PFSK-1 (cell line): Measurements from ENCODE around the gene KIF5C.

Experiments
- FOXP2 ChIP-seq: optimal IDR thresholded peaks from 2 replicates; pipeline ENCODE3; 2011; ENCODE audit warnings: borderline replicate concordance, control low read depth, inconsistent platforms; ENCODE audit not compliant: insufficient read depth; ENCODE audit errors: extremely low read length, extremely low read depth
- REST ChIP-seq, 2 experiments: IDR thresholded peaks; 2 replicates each; pipeline versions ENCODE4 v1.6.1 to v1.8.0; 2011 to 2012; ENCODE audit warnings: low read depth in 2 of 2, low read length in 2 of 2, control low read depth in 1 of 2, inconsistent platforms in 1 of 2, mild to moderate bottlenecking in 1 of 2, moderate library complexity in 1 of 2; ENCODE audit not compliant: insufficient read depth in 1 of 2
- TAF1 ChIP-seq: IDR thresholded peaks from 2 replicates; pipeline ENCODE4 v1.6.1; 2012; ENCODE audit warnings: low read length, control low read depth, borderline replicate concordance; ENCODE audit not compliant: insufficient read depth

- TF ChIP-seq REST (IDR thresholded peaks at IDR 0.05; ENCODE audit: insufficient read depth in 1 of 2, low read depth in 2 of 2, low read length in 2 of 2), result no peak
- TF ChIP-seq FOXP2, result no peak
- no peak for TF ChIP-seq TAF1
Observed at GRCh38 chr2:149040451-149040850, 165.4 kb downstream of the KIF5C start.
